Stomach smooth muscle (tissue), 2 donors: ENCODE data around the gene ITGA3.
A peak's percentile ranks its signal among the peaks of the same experiment; 100 is the strongest.
"Not testable (repeated sequence)": the region's sequence is repeated elsewhere in the genome, so short reads cannot be mapped to it uniquely, and the experiment has no call there.

Experiments
- H3K27ac ChIP-seq: one replicate; pipeline ENCODE4 v1.7.0; 2013; ENCODE audit warnings: mild to moderate bottlenecking, low read length, inconsistent platforms
- H3K27me3 ChIP-seq, 2 donors: one replicate each; pipeline ENCODE4 v1.7.0; 2013; ENCODE audit warnings: low read length in 2 of 2; ENCODE audit not compliant: insufficient read depth in 2 of 2, control insufficient read depth in 1 of 2
- H3K36me3 ChIP-seq, 2 donors: one replicate each; pipeline ENCODE4 v1.7.0; 2013; ENCODE audit warnings: low read length in 2 of 2; ENCODE audit not compliant: control insufficient read depth in 2 of 2, insufficient read depth in 2 of 2
- H3K4me1 ChIP-seq: one replicate; pipeline ENCODE4 v1.7.0; 2013; ENCODE audit warnings: low read length; ENCODE audit not compliant: control insufficient read depth, insufficient read depth
- H3K4me3 ChIP-seq, 2 donors: one replicate each; pipeline ENCODE4 v1.7.0; 2013; ENCODE audit warnings: low read length in 2 of 2
- H3K9ac ChIP-seq, 2 donors: one replicate each; pipeline ENCODE4 v1.7.0; 2013; ENCODE audit warnings: low read length in 2 of 2, mild to moderate bottlenecking in 1 of 2
- H3K9me3 ChIP-seq, 2 donors: one replicate each; pipeline ENCODE4 v1.7.0; 2013; ENCODE audit warnings: low read length in 2 of 2; ENCODE audit not compliant: control insufficient read depth in 2 of 2
- donor health status: healthy.
- donor health status: Pancreatic carcinoma.

Gene ITGA3

GRCh38 chr17:50035945-50036344 lies 20.0 kb upstream of the ITGA3 start:
- Histone ChIP-seq H3K27me3 (no peaks in the 10 kb centered on the region), H3K4me1 (peaks cover 59% of the 10 kb centered on the region), H3K27ac (peak overlapping the region; percentile 91), H3K36me3 (no peaks in the 10 kb centered on the region), H3K4me3 (peak overlapping the region in 1 of 2 donors; percentile 29), H3K9ac (peak overlapping the region; percentile 42 to 51), H3K9me3 (no peaks in the 10 kb centered on the region)

GRCh38 chr17:50036455-50037261 lies 19.3 kb upstream of the ITGA3 start:
- H3K4me3 ChIP-seq, result peak overlapping the region in 1 of 2 donors; percentile 35
- H3K9me3 ChIP-seq, result no peaks in the 10 kb centered on the region
- H3K9ac ChIP-seq, result peak overlapping the region; percentile 51 to 58
- no peaks in the 10 kb centered on the region for H3K36me3 ChIP-seq
- H3K27me3 ChIP-seq, result no peaks in the 10 kb centered on the region
- H3K27ac ChIP-seq, result peak overlapping the region; percentile 91
- peaks cover 56% of the 10 kb centered on the region for H3K4me1 ChIP-seq

- H3K27ac ChIP-seq, result peak overlapping the region; percentile 91
- H3K27me3 ChIP-seq, result no peaks in the 10 kb centered on the region
- peaks cover 56% of the 10 kb centered on the region for H3K4me1 ChIP-seq
- H3K9me3 ChIP-seq, result no peaks in the 10 kb centered on the region
- peak overlapping the region; percentile 51 to 58 for H3K9ac ChIP-seq
- no peaks in the 10 kb centered on the region for H3K36me3 ChIP-seq
- H3K4me3 ChIP-seq, result peak overlapping the region in 1 of 2 donors; percentile 35
Measured at GRCh38 chr17:50037321-50038107, 18.4 kb upstream of the ITGA3 start.

- Histone ChIP-seq H3K4me3 (no peak overlapping the region), H3K9ac (no peak overlapping the region), H3K9me3 (no peaks in the 10 kb centered on the region), H3K27me3 (no peaks in the 10 kb centered on the region), H3K4me1 (peaks cover 55% of the 10 kb centered on the region), H3K27ac (peak overlapping the region; percentile 91), H3K36me3 (no peaks in the 10 kb centered on the region)
Measured at GRCh38 chr17:50039058-50039457, 16.9 kb upstream of the ITGA3 start.

DNA sequence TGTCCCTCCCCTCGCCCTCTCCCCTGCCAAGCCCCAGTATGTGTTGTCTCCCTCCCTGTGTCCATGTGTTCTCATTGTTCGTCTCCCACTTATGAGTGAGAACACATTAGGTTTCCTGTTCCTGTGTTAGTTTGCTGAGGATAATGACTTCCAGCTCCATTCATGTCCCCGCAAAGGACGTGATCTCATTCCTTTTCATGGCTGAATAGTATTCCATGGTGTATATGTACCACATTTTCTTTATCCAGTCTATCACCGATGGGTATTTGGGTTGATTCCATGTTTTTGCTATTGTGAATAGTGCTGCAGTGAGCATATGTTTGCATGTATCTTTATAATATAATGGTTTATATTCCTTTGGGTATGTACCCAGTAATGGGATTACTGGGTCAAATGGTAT lies 15.4 kb upstream of the ITGA3 start:
- peaks cover 52% of the 10 kb centered on the region for H3K4me1 ChIP-seq
- not testable (repeated sequence) for H3K9me3 ChIP-seq, H3K27me3 ChIP-seq, H3K27ac ChIP-seq, H3K36me3 ChIP-seq, H3K9ac ChIP-seq, H3K4me3 ChIP-seq

DNA sequence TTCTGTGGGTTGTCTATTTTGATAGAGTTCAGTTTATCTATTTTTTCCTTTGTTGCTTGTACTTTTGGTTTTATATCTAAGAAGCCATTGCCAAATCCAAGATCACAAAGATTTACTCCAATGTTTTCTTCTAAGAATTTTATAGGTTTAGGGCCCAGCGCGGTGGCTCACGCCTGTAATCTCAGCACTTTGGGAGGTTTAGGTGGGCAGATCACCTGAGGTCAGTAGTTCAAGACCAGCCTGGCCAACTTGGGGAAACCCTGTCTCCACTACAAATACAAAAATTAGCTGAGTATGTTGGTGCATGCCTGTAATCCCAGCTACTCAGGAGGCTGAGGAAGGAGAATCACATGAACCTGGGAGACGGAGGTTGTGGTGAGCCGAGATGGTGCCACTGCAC lies 13.7 kb upstream of the ITGA3 start:
- no peaks in the 10 kb centered on the region for H3K9me3 ChIP-seq
- no peak overlapping the region for H3K9ac ChIP-seq
- H3K36me3 ChIP-seq, result no peaks in the 10 kb centered on the region
- no peaks in the 10 kb centered on the region for H3K27me3 ChIP-seq
- no peak overlapping the region for H3K4me3 ChIP-seq
- H3K4me1 ChIP-seq, result peaks cover 37% of the 10 kb centered on the region
- H3K27ac ChIP-seq, result no peak overlapping the region

GRCh38 chr17:50043290-50044148 lies 12.4 kb upstream of the ITGA3 start:
- no peak overlapping the region for H3K9ac ChIP-seq
- H3K4me1 ChIP-seq, result peaks cover 33% of the 10 kb centered on the region
- no peak overlapping the region for H3K27ac ChIP-seq

GRCh38 chr17:50044483-50044882 lies 11.4 kb upstream of the ITGA3 start:
- H3K4me3 ChIP-seq, result no peak overlapping the region
- H3K4me1 ChIP-seq, result peaks cover 33% of the 10 kb centered on the region
- H3K27me3 ChIP-seq, result no peaks in the 10 kb centered on the region
- no peaks in the 10 kb centered on the region for H3K36me3 ChIP-seq
- no peak overlapping the region for H3K27ac ChIP-seq
- H3K9ac ChIP-seq, result no peak overlapping the region
- H3K9me3 ChIP-seq, result no peaks in the 10 kb centered on the region

More at GRCh38 chr17:50043290-50044148, 12.4 kb upstream of the ITGA3 start:
- H3K36me3 ChIP-seq, result no peaks in the 10 kb centered on the region
- no peaks in the 10 kb centered on the region for H3K27me3 ChIP-seq
- no peak overlapping the region for H3K4me3 ChIP-seq
- no peaks in the 10 kb centered on the region for H3K9me3 ChIP-seq

DNA sequence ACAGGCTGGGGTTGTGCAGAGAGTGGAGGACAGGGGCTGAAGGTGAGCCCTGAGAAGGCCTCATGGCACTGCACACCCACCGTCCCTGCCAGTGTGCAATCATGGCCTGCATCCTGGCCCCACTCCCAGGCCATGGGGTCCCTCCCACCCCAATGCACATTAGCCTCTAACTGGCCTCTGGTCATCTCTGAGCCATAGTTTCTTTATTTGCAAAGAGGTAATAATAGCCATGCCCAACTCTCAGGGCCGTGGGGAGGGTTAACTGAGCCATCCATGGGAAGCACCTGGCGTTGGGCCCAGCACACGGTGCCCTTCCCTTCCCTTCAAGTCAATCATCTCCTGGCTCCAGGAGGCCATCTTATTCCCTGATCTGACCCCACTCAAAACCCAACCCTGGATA lies 10.8 kb upstream of the ITGA3 start:
- Histone ChIP-seq H3K9me3 (no peaks in the 10 kb centered on the region), H3K4me3 (no peak overlapping the region), H3K9ac (no peak overlapping the region), H3K36me3 (no peaks in the 10 kb centered on the region), H3K27ac (no peak overlapping the region), H3K27me3 (no peaks in the 10 kb centered on the region), H3K4me1 (peaks cover 33% of the 10 kb centered on the region)

GRCh38 chr17:50046179-50046578 lies 9.7 kb upstream of the ITGA3 start:
- Histone ChIP-seq H3K27ac (no peak overlapping the region), H3K9me3 (no peaks in the 10 kb centered on the region), H3K4me1 (peaks cover 33% of the 10 kb centered on the region), H3K27me3 (no peaks in the 10 kb centered on the region), H3K36me3 (no peaks in the 10 kb centered on the region), H3K4me3 (no peak overlapping the region), H3K9ac (no peak overlapping the region)
